ENCODE measurements around the gene ARHGEF33.
A peak's percentile ranks its signal among the peaks of the same experiment; 100 is the strongest.

Gene ARHGEF33

GRCh38 chr2:38933653-38934052 lies 44.0 kb downstream of the ARHGEF33 start:
- no peaks in the 10 kb centered on the region for H3K36me3 ChIP-seq (ENCODE audit: control insufficient read depth in 2 of 2, insufficient read depth in 1 of 2, low read length in 2 of 2)
- CTCF ChIA-PET, result interaction anchor here (0.6 kb wide), 2 partner anchors 13 to 349 kb away, joined by 3 to 4 read pairs; no protein-coding TSS in a partner anchor
- no peaks in the 10 kb centered on the region for H3K9me3 ChIP-seq (ENCODE audit: control insufficient read depth, insufficient read depth, low read depth, low read length)
- no peak for TF ChIP-seq KLF7 (tag by site-specific recombination; IDR thresholded peaks at IDR 0.05; ENCODE audit: borderline replicate concordance)
- TF ChIP-seq ZBTB17 (tag by site-specific recombination; IDR thresholded peaks at IDR 0.05), result 0 out of 2 replicates have a peak, but pooled peaks have one; percentile 23
- TF ChIP-seq ZNF335 (tag by site-specific recombination; conservative IDR thresholded peaks at IDR 0.05), result 0 out of 2 replicates have a peak, but pooled peaks have one; percentile 13
- TF ChIP-seq, protein P1, sequence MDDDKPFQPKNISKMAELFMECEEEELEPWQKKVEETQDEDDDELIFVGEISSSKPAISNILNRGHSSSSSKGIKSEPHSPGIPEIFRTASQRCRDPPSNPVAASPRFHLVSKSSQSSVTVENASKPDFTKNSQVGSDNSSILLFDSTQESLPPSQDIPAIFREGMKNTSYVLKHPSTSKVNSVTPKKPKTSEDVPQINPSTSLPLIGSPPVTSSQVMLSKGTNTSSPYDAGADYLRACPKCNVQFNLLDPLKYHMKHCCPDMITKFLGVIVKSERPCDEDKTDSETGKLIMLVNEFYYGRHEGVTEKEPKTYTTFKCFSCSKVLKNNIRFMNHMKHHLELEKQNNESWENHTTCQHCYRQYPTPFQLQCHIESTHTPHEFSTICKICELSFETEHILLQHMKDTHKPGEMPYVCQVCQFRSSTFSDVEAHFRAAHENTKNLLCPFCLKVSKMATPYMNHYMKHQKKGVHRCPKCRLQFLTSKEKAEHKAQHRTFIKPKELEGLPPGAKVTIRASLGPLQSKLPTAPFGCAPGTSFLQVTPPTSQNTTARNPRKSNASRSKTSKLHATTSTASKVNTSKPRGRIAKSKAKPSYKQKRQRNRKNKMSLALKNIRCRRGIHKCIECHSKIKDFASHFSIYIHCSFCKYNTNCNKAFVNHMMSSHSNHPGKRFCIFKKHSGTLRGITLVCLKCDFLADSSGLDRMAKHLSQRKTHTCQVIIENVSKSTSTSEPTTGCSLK (tag by site-specific recombination; IDR thresholded peaks at IDR 0.05), result no peak
- TF ChIP-seq ZNF350 (tag by site-specific recombination; IDR thresholded peaks at IDR 0.05), result peak; percentile 45; the same call in 1 of the 2 replicates
- 0 out of 2 replicates have a peak, but pooled peaks have one; percentile 23 for TF ChIP-seq ZBTB48 (tag by site-specific recombination; IDR thresholded peaks at IDR 0.05)
- TF ChIP-seq KLF16 (tag by site-specific recombination; IDR thresholded peaks at IDR 0.05), result peak; percentile 66; the same call in 1 of the 2 replicates
- TF ChIP-seq ZNF157 (tag by site-specific recombination; IDR thresholded peaks at IDR 0.05), result no peak
- H3K27ac ChIP-seq (ENCODE audit: extremely low read depth, low read depth, low read length), result no peak overlapping the region
- H3K4me1 ChIP-seq (ENCODE audit: control insufficient read depth, insufficient read depth, low read length), result no peaks in the 10 kb centered on the region
- H3K4me3 ChIP-seq (ENCODE audit: low read depth, low read length), result no peak overlapping the region
- POLR2A ChIA-PET, result no interaction called here

GRCh38 chr2:38934742-38935141 lies 45.1 kb downstream of the ARHGEF33 start:
- H3K27ac ChIP-seq (ENCODE audit: extremely low read depth, low read depth, low read length), result no peak overlapping the region
- no peak overlapping the region for H3K4me3 ChIP-seq (ENCODE audit: low read depth, low read length)
- POLR2A ChIA-PET, result no interaction called here
- CTCF ChIA-PET, result no interaction called here
- no peaks in the 10 kb centered on the region for H3K9me3 ChIP-seq (ENCODE audit: control insufficient read depth, insufficient read depth, low read depth, low read length)
- H3K4me1 ChIP-seq (ENCODE audit: control insufficient read depth, insufficient read depth, low read length), result no peaks in the 10 kb centered on the region
- TF ChIP-seq MYNN (tag by site-specific recombination; IDR thresholded peaks at IDR 0.05; ENCODE audit: borderline replicate concordance) (no peak), ZNF701 (tag by site-specific recombination; IDR thresholded peaks at IDR 0.05) (no peak), ZXDB (tag by site-specific recombination; IDR thresholded peaks at IDR 0.05) (no peak), PATZ1 (tag by site-specific recombination; IDR thresholded peaks at IDR 0.05) (no peak), YY1 (tag by site-specific recombination; IDR thresholded peaks at IDR 0.05) (no peak)
- H3K36me3 ChIP-seq (ENCODE audit: control insufficient read depth in 2 of 2, insufficient read depth in 1 of 2, low read length in 2 of 2), result no peaks in the 10 kb centered on the region

- Histone ChIP-seq H3K36me3 (ENCODE audit: control insufficient read depth in 2 of 2, insufficient read depth in 1 of 2, low read length in 2 of 2) (no peaks in the 10 kb centered on the region), H3K9me3 (ENCODE audit: control insufficient read depth, insufficient read depth, low read depth, low read length) (no peaks in the 10 kb centered on the region), H3K4me3 (ENCODE audit: low read depth, low read length) (no peak overlapping the region), H3K4me1 (ENCODE audit: control insufficient read depth, insufficient read depth, low read length) (no peaks in the 10 kb centered on the region), H3K27ac (ENCODE audit: extremely low read depth, low read depth, low read length) (no peak overlapping the region)
- POLR2A ChIA-PET, result no interaction called here
- CTCF ChIA-PET, result interaction anchor here (2.1 kb wide), 1 partner anchor 12 kb away, joined by 9 read pairs; no protein-coding TSS in a partner anchor
- TF ChIP-seq ZNF837 (tag by site-specific recombination; IDR thresholded peaks at IDR 0.05), result no peak
- no peak for TF ChIP-seq ZNF16 (tag by site-specific recombination; IDR thresholded peaks at IDR 0.05; ENCODE audit: low read depth)
- no peak for TF ChIP-seq ZNF777 (tag by site-specific recombination; IDR thresholded peaks at IDR 0.05; ENCODE audit: borderline replicate concordance)
- TF ChIP-seq PRDM4 (tag by site-specific recombination; IDR thresholded peaks at IDR 0.05), result no peak
- no peak for TF ChIP-seq ZNF157 (tag by site-specific recombination; IDR thresholded peaks at IDR 0.05)
- no peak for TF ChIP-seq ZNF114 (tag by site-specific recombination; IDR thresholded peaks at IDR 0.05)
- no peak for TF ChIP-seq OVOL3 (tag by site-specific recombination; IDR thresholded peaks at IDR 0.05)
- TF ChIP-seq ZNF324 (tag by site-specific recombination; IDR thresholded peaks at IDR 0.05), result no peak
- no peak for TF ChIP-seq ZNF791 (tag by site-specific recombination; IDR thresholded peaks at IDR 0.05)
- TF ChIP-seq ZNF2 (tag by site-specific recombination; IDR thresholded peaks at IDR 0.05), result no peak
- TF ChIP-seq, protein P2, sequence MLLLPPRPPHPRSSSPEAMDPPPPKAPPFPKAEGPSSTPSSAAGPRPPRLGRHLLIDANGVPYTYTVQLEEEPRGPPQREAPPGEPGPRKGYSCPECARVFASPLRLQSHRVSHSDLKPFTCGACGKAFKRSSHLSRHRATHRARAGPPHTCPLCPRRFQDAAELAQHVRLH (tag by site-specific recombination; IDR thresholded peaks at IDR 0.05), result no peak
- no peak for TF ChIP-seq EGR2 (tag by site-specific recombination; IDR thresholded peaks at IDR 0.05; ENCODE audit: low read depth)
These were observed 46.0 kb downstream of the ARHGEF33 start for GRCh38 chr2:38935568-38936172.
